22Rv1 (cell line): ENCODE results near the gene DPH2.

Source experiments
- ZFX ChIP-seq: fragments of 450-650 bp; IDR thresholded peaks from 2 replicates; pipeline ENCODE4 v1.6.1; 2017; ENCODE audit warnings: antibody characterized with exemption, borderline replicate concordance
- TF ChIP-seq, protein P1 (sequence below): fragments of 450-650 bp; IDR thresholded peaks from 2 replicates; pipeline ENCODE4 v1.5.1; 2017; ENCODE audit warnings: mild to moderate bottlenecking

DNA sequence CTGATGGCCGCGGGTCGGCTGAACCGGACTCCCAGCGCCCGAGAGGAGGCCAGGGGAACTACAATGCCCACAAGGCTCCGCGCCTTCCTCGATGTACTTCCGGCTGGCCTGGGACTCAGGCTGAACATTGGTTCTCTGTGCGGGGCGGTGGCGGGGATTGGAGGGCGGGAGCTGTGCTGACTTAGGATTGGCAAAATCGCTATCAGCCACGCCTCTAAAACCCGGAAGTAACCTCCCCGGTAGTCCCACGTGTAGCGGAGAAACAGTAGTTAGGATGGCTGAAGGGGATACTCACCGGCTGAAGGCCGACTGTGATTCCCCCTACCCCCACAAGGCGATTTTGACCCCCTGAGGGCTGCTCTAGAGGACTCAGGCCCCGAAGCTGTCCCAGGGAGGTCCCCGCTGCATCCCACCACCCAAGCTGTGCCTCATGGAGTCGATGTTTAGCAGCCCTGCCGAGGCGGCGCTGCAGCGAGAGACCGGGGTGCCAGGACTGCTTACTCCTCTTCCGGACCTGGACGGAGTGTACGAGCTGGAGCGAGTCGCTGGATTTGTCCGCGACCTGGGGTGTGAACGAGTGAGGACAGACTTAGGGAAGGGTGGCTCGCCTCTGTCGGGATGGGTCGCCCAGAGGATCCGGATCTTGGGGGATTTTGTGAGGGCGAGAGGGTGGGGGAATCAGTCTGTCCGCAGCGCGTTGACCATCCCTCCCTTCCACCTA lies at the start of gene DPH2:
- TF ChIP-seq, protein P1, sequence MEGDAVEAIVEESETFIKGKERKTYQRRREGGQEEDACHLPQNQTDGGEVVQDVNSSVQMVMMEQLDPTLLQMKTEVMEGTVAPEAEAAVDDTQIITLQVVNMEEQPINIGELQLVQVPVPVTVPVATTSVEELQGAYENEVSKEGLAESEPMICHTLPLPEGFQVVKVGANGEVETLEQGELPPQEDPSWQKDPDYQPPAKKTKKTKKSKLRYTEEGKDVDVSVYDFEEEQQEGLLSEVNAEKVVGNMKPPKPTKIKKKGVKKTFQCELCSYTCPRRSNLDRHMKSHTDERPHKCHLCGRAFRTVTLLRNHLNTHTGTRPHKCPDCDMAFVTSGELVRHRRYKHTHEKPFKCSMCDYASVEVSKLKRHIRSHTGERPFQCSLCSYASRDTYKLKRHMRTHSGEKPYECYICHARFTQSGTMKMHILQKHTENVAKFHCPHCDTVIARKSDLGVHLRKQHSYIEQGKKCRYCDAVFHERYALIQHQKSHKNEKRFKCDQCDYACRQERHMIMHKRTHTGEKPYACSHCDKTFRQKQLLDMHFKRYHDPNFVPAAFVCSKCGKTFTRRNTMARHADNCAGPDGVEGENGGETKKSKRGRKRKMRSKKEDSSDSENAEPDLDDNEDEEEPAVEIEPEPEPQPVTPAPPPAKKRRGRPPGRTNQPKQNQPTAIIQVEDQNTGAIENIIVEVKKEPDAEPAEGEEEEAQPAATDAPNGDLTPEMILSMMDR, result 0 out of 2 replicates have a peak, but pooled peaks have one; percentile 10
- TF ChIP-seq ZFX, result no peak
